Measurements from ENCODE around the gene HEPHL1.

DNA sequence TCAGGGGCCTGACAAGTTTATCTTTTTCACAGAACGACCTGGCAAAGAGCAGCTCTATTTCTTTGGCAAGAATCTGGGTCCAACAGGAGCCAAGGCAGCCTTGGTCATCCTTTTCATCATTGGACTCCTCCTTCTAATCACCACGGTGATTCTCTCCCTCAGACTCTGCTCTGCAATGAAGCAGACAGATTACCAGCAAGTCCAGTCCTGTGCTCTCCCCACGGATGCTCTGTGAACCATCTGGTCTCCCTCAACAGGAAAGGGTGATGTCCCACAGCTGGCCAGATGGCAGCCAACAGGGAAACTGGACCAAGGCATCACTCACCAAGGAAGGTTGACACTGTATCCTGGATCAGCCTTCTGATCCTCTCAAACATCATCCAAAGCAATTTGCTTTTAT lies 90.5 kb downstream of the HEPHL1 start:
- TF ChIP-seq, protein P1, sequence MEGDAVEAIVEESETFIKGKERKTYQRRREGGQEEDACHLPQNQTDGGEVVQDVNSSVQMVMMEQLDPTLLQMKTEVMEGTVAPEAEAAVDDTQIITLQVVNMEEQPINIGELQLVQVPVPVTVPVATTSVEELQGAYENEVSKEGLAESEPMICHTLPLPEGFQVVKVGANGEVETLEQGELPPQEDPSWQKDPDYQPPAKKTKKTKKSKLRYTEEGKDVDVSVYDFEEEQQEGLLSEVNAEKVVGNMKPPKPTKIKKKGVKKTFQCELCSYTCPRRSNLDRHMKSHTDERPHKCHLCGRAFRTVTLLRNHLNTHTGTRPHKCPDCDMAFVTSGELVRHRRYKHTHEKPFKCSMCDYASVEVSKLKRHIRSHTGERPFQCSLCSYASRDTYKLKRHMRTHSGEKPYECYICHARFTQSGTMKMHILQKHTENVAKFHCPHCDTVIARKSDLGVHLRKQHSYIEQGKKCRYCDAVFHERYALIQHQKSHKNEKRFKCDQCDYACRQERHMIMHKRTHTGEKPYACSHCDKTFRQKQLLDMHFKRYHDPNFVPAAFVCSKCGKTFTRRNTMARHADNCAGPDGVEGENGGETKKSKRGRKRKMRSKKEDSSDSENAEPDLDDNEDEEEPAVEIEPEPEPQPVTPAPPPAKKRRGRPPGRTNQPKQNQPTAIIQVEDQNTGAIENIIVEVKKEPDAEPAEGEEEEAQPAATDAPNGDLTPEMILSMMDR (IDR thresholded peaks at IDR 0.05; ENCODE audit: low read length): no peak
- TF ChIP-seq EZH2 (optimal IDR thresholded peaks at IDR 0.05; ENCODE audit: low read depth, low read length): no peak
